Ishikawa (cell line): ENCODE measurements around the gene PHYKPL.

Source experiments
- CEBPB ChIP-seq: IDR thresholded peaks from 2 replicates; pipeline ENCODE4 v1.6.1; 2012
- CREB1 ChIP-seq: IDR thresholded peaks from 2 replicates; pipeline ENCODE4 v1.6.1; 2012; ENCODE audit warnings: low read depth
- EGR1 ChIP-seq: IDR thresholded peaks from 2 replicates; pipeline ENCODE4 v1.6.1; 2012
- EP300 ChIP-seq: IDR thresholded peaks from 2 replicates; pipeline ENCODE4 v1.6.1; 2012; ENCODE audit warnings: borderline replicate concordance
- FOXM1 ChIP-seq: IDR thresholded peaks from 2 replicates; pipeline ENCODE4 v1.6.1; 2012; ENCODE audit warnings: low read depth, borderline replicate concordance
- NFIC ChIP-seq: IDR thresholded peaks from 2 replicates; pipeline ENCODE4 v1.6.1; 2012
- RAD21 ChIP-seq: IDR thresholded peaks from 2 replicates; pipeline ENCODE4 v1.6.1; 2012; ENCODE audit warnings: low read depth
- TAF1 ChIP-seq: IDR thresholded peaks from 2 replicates; pipeline ENCODE4 v1.6.1; 2012; ENCODE audit warnings: low read depth, mild to moderate bottlenecking
- TCF12 ChIP-seq: IDR thresholded peaks from 2 replicates; pipeline ENCODE4 v1.6.1; 2012; ENCODE audit warnings: low read depth
- TEAD4 ChIP-seq: IDR thresholded peaks from 2 replicates; pipeline ENCODE4 v1.6.1; 2012
- YY1 ChIP-seq: IDR thresholded peaks from 2 replicates; pipeline ENCODE4 v1.6.1; 2012; ENCODE audit warnings: low read depth
- ZBTB7A ChIP-seq: IDR thresholded peaks from 2 replicates; pipeline ENCODE4 v1.6.1; 2012; ENCODE audit warnings: low read depth
- TF ChIP-seq, protein P1 (sequence below): IDR thresholded peaks from 2 replicates; pipeline ENCODE4 v1.6.1; 2012; ENCODE audit warnings: low read depth, mild to moderate bottlenecking
- TF ChIP-seq, protein P2 (sequence below): IDR thresholded peaks from 2 replicates; pipeline ENCODE4 v1.6.1; 2012
- TF ChIP-seq, protein P3 (sequence below): IDR thresholded peaks from 2 replicates; pipeline ENCODE4 v1.6.1; 2012

PHYKPL gene

DNA sequence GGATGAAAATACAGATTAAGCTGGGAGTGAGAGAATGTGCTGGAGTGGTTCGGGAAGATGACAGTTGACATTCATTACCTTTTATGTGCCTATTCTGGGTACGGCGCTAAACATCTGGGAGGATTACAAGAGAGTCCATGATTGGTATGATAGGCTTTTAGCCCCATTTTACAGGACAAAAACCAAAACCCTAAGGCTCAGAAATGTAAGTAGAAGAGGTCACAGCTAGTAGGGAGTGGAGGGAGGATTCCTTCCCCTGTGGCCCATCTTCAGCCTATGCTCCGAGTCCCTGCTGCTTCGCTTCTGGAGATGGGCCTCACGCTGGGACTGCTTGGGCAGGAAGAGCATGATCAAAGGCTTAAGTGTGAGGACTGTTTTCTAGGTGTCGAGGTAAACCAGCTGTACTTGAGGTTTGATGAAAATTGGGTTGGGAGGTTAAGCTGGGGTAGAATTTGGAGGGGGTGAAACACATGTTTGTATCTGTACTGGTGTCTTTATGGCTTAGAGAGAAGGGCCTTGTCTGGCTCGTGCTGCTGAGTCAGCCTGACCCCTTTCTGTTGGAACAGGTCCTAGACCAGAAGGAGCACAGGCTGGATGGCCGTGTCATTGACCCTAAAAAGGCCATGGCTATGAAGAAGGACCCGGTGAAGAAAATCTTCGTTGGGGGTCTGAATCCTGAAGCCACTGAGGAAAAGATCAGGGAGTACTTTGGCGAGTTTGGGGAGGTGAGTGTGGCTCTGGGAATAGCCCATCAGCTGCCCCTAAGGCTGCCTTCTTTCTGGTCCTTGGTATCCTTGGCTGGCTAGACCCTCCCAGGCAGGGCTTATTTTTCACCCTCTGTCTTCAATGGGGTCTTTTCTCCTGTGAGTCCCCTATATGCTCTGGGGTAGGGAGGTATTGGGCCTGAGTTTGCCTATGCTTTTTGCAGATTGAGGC is 26.2 kb downstream of the PHYKPL start:
- TF ChIP-seq FOXM1 (no peak), EGR1 (no peak), CREB1 (no peak), CEBPB (no peak), TEAD4 (no peak), TCF12 (no peak), YY1 (no peak), TAF1 (no peak), EP300 (no peak), NFIC (no peak), ZBTB7A (no peak), RAD21 (no peak)
- TF ChIP-seq, protein P1, sequence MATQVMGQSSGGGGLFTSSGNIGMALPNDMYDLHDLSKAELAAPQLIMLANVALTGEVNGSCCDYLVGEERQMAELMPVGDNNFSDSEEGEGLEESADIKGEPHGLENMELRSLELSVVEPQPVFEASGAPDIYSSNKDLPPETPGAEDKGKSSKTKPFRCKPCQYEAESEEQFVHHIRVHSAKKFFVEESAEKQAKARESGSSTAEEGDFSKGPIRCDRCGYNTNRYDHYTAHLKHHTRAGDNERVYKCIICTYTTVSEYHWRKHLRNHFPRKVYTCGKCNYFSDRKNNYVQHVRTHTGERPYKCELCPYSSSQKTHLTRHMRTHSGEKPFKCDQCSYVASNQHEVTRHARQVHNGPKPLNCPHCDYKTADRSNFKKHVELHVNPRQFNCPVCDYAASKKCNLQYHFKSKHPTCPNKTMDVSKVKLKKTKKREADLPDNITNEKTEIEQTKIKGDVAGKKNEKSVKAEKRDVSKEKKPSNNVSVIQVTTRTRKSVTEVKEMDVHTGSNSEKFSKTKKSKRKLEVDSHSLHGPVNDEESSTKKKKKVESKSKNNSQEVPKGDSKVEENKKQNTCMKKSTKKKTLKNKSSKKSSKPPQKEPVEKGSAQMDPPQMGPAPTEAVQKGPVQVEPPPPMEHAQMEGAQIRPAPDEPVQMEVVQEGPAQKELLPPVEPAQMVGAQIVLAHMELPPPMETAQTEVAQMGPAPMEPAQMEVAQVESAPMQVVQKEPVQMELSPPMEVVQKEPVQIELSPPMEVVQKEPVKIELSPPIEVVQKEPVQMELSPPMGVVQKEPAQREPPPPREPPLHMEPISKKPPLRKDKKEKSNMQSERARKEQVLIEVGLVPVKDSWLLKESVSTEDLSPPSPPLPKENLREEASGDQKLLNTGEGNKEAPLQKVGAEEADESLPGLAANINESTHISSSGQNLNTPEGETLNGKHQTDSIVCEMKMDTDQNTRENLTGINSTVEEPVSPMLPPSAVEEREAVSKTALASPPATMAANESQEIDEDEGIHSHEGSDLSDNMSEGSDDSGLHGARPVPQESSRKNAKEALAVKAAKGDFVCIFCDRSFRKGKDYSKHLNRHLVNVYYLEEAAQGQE, result no peak
- TF ChIP-seq, protein P2, sequence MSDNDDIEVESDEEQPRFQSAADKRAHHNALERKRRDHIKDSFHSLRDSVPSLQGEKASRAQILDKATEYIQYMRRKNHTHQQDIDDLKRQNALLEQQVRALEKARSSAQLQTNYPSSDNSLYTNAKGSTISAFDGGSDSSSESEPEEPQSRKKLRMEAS, result no peak
- TF ChIP-seq, protein P3, sequence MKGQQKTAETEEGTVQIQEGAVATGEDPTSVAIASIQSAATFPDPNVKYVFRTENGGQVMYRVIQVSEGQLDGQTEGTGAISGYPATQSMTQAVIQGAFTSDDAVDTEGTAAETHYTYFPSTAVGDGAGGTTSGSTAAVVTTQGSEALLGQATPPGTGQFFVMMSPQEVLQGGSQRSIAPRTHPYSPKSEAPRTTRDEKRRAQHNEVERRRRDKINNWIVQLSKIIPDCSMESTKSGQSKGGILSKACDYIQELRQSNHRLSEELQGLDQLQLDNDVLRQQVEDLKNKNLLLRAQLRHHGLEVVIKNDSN, result no peak

DNA sequence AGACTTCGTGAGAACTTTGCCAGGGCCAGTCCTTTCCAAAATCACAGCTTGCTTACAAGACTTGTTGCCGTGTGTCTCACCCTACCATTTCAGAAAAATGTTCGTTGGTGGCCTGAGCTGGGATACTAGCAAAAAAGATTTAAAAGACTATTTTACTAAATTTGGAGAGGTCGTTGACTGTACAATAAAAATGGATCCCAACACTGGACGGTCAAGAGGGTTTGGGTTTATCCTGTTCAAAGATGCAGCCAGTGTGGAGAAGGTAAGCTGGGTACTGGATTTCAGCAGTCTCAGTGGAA is 26.9 kb downstream of the PHYKPL start:
- TF ChIP-seq, protein P1, result no peak
- TF ChIP-seq FOXM1 (no peak), RAD21 (no peak), TEAD4 (no peak), NFIC (no peak), EP300 (no peak), ZBTB7A (no peak), TAF1 (no peak), EGR1 (no peak), CEBPB (no peak)
- TF ChIP-seq, protein P2, result no peak
- TF ChIP-seq, protein P3, result no peak

DNA sequence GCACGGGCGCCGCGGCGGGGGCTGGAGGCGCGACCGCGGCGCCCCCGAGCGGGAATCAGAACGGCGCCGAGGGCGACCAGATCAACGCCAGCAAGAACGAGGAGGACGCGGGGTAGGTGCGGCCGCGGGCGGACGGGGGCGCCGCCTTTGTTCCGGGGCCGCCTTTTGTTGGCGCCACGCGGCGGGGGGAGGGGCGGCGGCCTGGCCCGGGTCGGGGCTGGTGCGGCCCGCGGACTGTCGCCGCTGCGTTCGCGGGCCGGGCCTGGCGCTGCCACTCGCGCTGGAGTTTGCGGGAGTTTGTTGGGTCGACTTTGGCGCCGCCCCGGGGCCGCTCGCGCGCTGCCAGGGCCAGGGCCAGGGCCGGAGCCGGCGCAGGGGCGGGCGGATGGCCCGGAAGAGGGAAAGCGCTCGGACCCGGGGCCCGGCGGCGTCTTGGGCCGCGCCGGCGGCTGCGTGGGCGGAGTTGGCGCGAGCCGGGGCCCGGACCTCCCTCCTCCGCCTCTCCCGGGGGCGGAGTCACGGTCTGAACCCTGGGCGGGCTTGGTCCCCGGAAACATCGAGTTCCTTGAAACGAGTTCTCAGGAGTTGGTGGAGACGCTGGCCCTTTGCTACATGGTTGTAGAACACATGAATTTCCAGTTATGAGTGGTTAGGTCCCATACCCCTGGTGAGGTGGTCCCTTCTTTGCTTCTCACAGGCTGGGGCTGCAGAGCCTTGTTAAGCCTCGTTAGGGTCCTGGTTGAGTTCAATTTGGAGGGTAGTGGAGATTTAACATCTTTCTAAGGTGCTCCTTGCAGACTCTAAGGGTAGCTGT is 27.5 kb downstream of the PHYKPL start:
- no peak for TF ChIP-seq NFIC
- peak; percentile 92 for TF ChIP-seq EGR1
- no peak for TF ChIP-seq TCF12
- TF ChIP-seq, protein P3, result no peak

DNA sequence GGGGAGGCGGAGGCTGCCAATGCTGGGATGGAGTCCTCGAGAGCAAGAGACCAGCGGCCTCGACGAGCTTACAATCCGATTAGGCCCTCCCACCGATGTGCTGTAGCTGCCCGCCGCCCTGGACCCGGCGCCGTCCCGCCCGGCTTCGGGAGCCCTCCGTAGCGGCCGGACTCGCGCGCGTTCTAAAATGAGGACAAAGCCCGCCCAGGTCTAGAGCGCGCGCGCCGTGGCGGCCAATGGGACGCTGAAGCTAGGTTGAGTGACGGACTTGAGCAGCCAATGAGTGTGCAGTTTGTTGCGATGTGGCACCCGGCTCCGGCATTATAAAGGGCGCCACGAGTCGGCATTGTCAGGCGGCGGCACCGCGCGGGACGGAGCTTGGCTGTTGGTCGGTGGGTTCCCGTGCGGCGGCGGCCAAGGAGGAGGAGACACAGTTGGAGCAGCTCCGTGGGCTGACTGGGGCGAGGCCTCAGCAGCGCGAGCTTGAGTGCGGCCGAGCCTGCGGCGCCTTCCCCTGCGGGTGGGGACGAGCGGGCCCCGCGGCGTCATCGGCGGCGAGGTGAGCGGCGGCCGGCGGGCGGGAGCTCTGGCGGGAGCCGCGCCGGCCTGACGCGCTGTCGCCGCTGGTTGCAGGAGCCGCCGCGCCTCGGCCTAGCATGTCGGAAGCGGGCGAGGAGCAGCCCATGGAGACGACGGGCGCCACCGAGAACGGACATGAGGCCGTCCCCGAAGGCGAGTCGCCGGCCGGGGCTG is 28.2 kb downstream of the PHYKPL start, which contains the start of gene HNRNPAB:
TSS of gene HNRNPAB (plus strand) at position 352 of the 753 bp plus-strand sequence. CDS start at position 657, 305 bp downstream.
- TF ChIP-seq TEAD4, result 0 out of 2 replicates have a peak, but pooled peaks have one; percentile 24
- TF ChIP-seq CEBPB, result no peak
- peak; percentile 80 for TF ChIP-seq YY1
- TF ChIP-seq RAD21, result no peak; the same call in 1 of the 2 replicates
- TF ChIP-seq NFIC, result no peak
- peak; percentile 19; the same call in 1 of the 2 replicates for TF ChIP-seq FOXM1
- TF ChIP-seq TCF12, result peak; percentile 69
- no peak; the same call in 1 of the 2 replicates for TF ChIP-seq EP300
- no peak for TF ChIP-seq CREB1
- TF ChIP-seq TAF1, result peak; percentile 96
- TF ChIP-seq EGR1, result no peak
- TF ChIP-seq, protein P3, result 0 out of 2 replicates have a peak, but pooled peaks have one; percentile 5
- TF ChIP-seq, protein P1, result peak; percentile 11; the same call in 1 of the 2 replicates
- no peak for TF ChIP-seq ZBTB7A
- TF ChIP-seq, protein P2, result peak; percentile 97
